ENCODE data around the gene AP3S2.

The AP3S2 gene

DNA sequence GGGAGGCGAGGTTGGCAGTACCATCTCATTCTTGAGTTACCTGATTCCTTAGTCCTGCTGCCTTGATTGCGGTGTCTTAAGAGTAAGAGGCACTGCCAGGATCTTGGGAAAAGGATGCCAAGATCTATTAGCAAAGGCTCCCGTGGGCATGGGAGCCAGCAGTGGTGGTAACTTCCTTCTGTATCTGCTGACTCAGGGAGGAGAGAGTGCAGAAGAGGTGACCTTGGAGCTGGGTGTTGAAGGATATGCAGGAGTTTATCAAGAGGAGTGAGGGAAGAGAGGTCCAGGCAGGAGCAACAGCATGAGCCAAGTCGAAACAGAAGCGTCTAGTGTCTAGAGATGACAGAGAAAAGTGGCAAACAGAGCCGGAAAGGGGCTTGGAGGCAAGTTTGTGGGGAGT, 113.2 kb downstream of the AP3S2 start:
- TF ChIP-seq, protein P1, sequence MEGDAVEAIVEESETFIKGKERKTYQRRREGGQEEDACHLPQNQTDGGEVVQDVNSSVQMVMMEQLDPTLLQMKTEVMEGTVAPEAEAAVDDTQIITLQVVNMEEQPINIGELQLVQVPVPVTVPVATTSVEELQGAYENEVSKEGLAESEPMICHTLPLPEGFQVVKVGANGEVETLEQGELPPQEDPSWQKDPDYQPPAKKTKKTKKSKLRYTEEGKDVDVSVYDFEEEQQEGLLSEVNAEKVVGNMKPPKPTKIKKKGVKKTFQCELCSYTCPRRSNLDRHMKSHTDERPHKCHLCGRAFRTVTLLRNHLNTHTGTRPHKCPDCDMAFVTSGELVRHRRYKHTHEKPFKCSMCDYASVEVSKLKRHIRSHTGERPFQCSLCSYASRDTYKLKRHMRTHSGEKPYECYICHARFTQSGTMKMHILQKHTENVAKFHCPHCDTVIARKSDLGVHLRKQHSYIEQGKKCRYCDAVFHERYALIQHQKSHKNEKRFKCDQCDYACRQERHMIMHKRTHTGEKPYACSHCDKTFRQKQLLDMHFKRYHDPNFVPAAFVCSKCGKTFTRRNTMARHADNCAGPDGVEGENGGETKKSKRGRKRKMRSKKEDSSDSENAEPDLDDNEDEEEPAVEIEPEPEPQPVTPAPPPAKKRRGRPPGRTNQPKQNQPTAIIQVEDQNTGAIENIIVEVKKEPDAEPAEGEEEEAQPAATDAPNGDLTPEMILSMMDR (conservative IDR thresholded peaks at IDR 0.05; ENCODE audit: low read depth, low read length): no peak
- H3K9ac ChIP-seq: peak overlapping the region; percentile 74
- no peaks in the 10 kb centered on the region for H3K79me2 ChIP-seq (ENCODE audit: insufficient read depth, low read depth)
- H3K27ac ChIP-seq: peak overlapping the region; percentile 91
- H3K27me3 ChIP-seq (ENCODE audit: insufficient read depth, low read depth): no peaks in the 10 kb centered on the region
- H3K4me1 ChIP-seq (ENCODE audit: low read depth, poor library complexity, severe bottlenecking): peaks cover 56% of the 10 kb centered on the region
- H3K4me2 ChIP-seq: peak overlapping the region; percentile 65
- H3K4me3 ChIP-seq (IDR thresholded peaks at IDR 0.05; ENCODE audit: insufficient read depth, low read depth, low read length): no peak overlapping the region
- H2AFZ ChIP-seq (ENCODE audit: low read depth): peak overlapping the region; percentile 48
- no peaks in the 10 kb centered on the region for H4K20me1 ChIP-seq (ENCODE audit: insufficient read depth)
- no peaks in the 10 kb centered on the region for H3K36me3 ChIP-seq (ENCODE audit: insufficient read depth)
